HG02610 (cell line): ENCODE data around the gene C20orf204.
"Not testable (repeated sequence)": the region's sequence is repeated elsewhere in the genome, so short reads cannot be mapped to it uniquely, and the experiment has no call there.

ENCODE experiments used
- ATAC-seq: cut with Tn5 transposase; IDR thresholded peaks from one replicate; pipeline ENCODE4 v1.9.1; 2021; ENCODE audit warnings: mild to moderate bottlenecking, moderate library complexity; ENCODE audit not compliant: unreplicated experiment

Gene C20orf204

DNA sequence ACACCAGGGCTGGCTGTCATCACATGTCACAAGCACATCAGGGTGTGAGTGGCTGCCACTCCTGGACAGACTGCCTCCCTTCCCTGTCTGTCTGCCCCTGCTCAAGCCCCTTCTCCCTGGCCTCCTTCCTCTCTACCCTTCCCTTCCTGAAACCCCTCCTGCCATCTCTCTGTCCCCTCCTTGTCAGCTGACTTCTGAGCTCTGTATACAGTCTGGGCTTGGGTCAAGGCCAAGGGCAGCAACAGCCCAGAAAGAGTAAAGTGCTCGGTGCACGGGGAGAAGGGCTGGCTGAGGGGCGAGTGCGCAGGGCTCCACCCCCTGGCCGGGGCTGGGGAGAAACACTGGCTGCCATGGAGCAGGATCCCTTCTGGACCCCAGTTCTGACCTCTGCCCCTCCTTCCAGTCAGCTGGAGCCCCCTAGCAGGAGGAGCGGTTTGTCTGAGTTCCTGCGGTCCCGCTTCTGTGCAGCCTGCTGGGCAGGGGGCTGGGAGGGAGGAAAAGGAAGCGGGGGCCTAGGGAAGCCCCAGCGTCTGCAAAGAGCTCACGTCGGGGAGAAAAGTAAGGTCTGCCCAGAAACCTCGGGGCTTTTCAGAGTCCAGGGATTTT, 46.2 kb downstream of the C20orf204 start:
- no peak for ATAC-seq

GRCh38 chr20:64082820-64083377, 46.9 kb downstream of the C20orf204 start:
- ATAC-seq = no peak

- no peak for ATAC-seq
Observed at GRCh38 chr20:64083378-64083803, 47.4 kb downstream of the C20orf204 start.

DNA sequence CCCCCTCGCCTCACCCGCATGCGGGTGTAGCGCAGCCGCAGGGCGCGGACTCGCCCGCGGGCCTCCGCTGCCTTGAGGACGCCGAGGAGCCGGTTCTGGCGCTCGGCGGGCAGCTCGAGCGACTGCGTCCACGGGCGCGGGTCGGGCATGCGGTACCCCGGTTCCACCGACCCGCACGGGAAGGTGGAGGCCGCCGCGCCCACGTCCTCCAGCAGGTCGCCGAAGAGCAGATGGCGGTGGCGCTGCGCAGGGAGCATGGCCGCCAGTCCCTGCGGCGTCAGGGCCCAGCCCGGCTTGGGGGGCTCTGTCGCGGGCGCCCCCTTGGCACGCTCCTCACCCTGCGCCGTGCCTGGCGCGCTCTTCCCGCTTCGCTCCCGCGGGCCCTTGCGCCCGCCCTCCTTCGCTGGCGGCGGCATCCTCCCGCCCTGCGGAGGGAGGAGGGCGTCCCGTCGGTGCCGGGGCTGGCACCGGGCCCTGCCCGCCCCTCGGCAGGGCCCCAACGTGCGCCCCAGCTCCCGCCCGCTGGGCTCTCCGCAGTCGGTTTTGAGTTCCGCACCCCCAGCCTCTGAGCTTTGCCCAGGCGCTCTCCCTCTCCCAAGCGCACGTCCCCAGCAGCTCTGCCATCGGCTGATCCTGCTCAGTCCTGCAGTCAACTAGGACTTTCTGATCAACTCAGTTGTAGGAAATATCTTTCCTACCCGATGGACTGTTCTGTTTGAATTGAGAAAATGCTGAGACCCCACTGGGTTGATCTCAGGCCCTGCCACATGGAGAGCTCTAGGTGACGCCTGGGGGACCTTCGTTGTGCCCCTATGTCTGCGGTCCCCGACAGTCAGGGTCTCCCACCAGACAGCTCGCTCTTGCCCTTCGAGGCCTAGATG, 48.1 kb downstream of the C20orf204 start, which contains the start of gene LKAAEAR1:
Gene LKAAEAR1, minus strand, starts transcription at position 595 of the 881 bp plus-strand sequence. Its CDS starts 179 bp downstream, at position 416.
- ATAC-seq = no peak

DNA sequence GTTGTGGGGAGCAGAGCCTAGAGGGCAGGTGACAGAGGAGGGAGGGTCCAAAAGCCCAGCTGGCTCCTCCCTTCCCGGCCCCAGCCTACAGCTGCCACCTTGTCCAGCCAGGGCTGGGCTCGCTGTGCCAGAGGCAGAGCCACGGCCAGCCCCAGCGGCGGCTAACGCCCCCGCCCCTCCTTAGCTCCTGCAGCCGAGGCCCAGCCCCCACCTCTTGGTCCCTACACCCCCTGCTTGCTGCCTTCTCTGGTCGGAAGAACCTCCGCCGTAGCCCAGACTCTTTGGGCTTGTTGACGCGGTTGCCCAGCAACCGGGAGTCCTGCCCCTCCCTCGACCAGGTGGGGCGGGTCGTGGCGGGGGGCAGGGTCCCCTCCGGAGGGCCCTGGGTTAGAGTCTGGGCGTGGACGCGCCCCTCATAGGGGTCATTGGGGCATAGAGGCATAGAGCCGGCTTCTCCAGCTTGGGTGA, 48.7 kb downstream of the C20orf204 start:
- no peak for ATAC-seq

- ATAC-seq = no peak
Observed at GRCh38 chr20:64086801-64087200, 50.8 kb downstream of the C20orf204 start.

DNA sequence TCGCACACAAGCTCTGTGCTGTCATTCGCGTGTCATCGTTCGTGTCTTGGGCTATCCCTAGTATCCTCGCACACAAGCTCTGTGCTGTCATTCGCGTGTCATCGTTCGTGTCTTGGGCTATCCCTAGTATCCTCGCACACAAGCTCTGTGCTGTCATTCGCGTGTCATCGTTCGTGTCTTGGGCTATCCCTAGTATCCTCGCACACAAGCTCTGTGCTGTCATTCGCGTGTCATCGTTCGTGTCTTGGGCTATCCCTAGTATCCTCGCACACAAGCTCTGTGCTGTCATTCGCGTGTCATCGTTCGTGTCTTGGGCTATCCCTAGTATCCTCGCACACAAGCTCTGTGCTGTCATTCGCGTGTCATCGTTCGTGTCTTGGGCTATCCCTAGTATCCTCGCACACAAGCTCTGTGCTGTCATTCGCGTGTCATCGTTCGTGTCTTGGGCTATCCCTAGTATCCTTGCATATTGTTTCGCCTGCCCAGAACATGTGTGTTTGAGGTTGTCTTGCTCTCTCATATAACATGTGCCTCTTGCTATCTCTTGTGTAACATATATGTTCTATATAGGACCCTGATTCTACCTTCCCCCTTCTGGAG, 51.3 kb downstream of the C20orf204 start:
- ATAC-seq = not testable (repeated sequence)

DNA sequence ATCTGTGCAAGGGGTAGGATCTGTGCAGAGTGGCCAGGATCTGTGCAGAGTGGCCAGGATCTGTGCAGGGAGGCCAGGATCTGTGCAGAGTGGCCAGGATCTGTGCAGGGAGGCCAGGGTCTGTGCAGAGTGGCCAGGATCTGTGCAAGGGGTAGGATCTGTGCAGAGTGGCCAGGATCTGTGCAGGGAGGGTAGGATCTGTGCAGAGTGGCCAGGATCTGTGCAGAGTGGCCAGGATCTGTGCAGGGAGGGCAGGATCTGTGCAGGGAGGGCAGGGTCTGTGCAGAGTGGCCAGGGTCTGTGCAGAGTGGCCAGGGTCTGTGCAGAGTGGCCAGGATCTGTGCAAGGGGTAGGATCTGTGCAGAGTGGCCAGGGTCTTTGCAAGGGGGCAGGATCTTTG, 52.6 kb downstream of the C20orf204 start:
- not testable (repeated sequence) for ATAC-seq
